HUES6 (cell line): ENCODE data around the gene SLC27A2.

Experiments
- H3K27ac ChIP-seq: 2 replicates; pipeline ENCODE4 v1.7.0; 2013; ENCODE audit warnings: low read depth, mild to moderate bottlenecking, low read length, inconsistent platforms
- H3K27me3 ChIP-seq: 2 replicates; pipeline ENCODE4 v1.6.1; 2013; ENCODE audit warnings: low read length; ENCODE audit not compliant: control insufficient read depth, insufficient read depth
- H3K36me3 ChIP-seq: 2 replicates; pipeline ENCODE4 v1.6.1; 2013; ENCODE audit warnings: low read length; ENCODE audit not compliant: control insufficient read depth, insufficient read depth
- H3K4me1 ChIP-seq: 2 replicates; pipeline ENCODE4 v1.6.1; 2013; ENCODE audit warnings: low read length; ENCODE audit not compliant: control insufficient read depth, insufficient read depth
- H3K4me3 ChIP-seq: 2 replicates; pipeline ENCODE4 v1.5.1; 2013; ENCODE audit warnings: low read depth, low read length
- H3K9ac ChIP-seq: one replicate; pipeline ENCODE4 v1.6.1; 2013; ENCODE audit warnings: mild to moderate bottlenecking, low read length
- H3K9me3 ChIP-seq: 2 replicates; pipeline ENCODE4 v1.6.1; 2013; ENCODE audit warnings: low read depth, low read length; ENCODE audit not compliant: control insufficient read depth, insufficient read depth

SLC27A2 gene

DNA sequence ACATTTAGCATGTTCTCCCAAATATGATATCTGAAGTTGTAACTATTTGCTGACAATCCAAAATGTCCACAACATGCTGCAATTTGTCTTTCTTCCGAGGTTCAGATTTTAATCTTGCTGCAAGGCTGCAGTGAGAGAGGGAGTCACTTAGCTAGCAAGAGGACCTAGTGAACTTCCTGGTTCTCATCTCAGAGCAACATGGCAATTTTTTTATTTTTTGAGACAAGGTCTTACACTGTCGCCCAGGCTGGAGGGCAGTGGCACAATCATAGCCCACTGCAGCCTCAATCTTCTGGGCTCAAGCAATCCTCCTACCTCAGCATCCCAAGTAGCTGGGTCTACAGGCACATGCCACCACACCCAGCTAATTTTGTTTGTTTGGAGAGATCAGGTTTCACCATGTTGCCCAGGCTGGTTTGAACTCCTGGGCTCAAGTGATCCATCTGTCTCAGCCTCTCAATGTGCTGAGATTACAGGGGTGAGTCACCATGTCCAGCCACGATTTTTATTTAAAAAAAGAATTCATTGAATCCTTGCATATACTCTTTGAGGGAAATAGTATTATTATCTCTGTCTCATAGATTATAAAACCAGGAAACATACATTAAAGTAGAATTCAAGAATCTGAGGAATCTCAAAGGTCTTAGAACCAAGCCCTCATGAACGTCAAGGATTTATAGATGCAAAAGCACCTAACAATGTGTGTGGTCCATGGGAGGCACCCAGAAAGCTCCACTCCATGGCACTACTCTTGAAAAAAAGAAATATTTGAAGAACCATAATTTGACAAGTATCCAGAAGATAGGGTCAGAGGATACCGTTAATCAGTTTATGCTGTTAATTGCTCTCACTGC, 74.4 kb downstream of the SLC27A2 start:
- Histone ChIP-seq H3K4me1 (no peaks in the 10 kb centered on the region), H3K27ac (no peak overlapping the region), H3K4me3 (no peak overlapping the region), H3K9me3 (no peaks in the 10 kb centered on the region), H3K27me3 (no peaks in the 10 kb centered on the region), H3K9ac (no peak overlapping the region), H3K36me3 (no peaks in the 10 kb centered on the region)

DNA sequence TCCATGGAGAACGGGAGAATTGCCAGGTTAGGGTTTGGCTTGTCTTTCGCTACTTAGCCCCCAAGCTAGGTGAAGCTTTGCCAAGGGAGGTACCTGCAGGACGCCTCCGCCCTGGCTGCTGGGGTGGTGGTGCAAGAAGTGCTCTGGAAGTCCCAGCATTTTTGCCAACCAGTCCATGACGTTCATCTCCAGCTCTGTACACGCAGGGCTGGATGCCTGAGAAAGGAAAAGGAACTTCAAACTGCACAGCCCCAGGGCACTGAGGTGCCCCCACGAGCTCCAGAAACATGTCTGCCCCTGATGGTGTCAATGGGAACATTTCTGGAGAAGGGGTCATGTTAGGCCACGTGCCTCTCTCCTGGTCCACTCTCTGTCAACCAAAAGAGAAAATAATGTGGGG, 75.3 kb downstream of the SLC27A2 start:
- H3K4me3 ChIP-seq = no peak overlapping the region
- H3K9me3 ChIP-seq = no peaks in the 10 kb centered on the region
- H3K36me3 ChIP-seq = no peaks in the 10 kb centered on the region
- no peaks in the 10 kb centered on the region for H3K4me1 ChIP-seq
- no peak overlapping the region for H3K9ac ChIP-seq
- H3K27me3 ChIP-seq = no peaks in the 10 kb centered on the region
- no peak overlapping the region for H3K27ac ChIP-seq

DNA sequence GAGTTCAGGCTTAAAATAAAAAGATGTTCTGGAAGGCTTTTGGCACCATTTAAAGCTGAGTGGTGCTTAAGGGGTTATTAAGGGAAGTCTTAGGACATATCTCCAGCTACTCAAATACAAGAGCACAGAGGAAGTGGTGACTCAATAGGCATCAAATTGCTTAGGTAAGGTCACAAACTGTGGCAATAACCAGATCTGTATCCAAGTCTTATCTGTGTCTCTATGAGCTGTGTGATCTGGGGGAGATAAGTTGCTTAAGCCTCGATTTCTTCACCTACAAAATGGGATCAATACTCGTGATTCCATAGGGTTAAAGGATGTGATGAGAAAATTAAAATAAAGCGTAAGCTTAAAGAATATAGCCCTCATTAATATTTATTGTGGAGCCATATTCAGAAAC, 75.9 kb downstream of the SLC27A2 start:
- H3K4me3 ChIP-seq = no peak overlapping the region
- no peak overlapping the region for H3K9ac ChIP-seq
- no peaks in the 10 kb centered on the region for H3K36me3 ChIP-seq
- no peak overlapping the region for H3K27ac ChIP-seq
- H3K27me3 ChIP-seq = no peaks in the 10 kb centered on the region
- H3K4me1 ChIP-seq = no peaks in the 10 kb centered on the region
- no peaks in the 10 kb centered on the region for H3K9me3 ChIP-seq

DNA sequence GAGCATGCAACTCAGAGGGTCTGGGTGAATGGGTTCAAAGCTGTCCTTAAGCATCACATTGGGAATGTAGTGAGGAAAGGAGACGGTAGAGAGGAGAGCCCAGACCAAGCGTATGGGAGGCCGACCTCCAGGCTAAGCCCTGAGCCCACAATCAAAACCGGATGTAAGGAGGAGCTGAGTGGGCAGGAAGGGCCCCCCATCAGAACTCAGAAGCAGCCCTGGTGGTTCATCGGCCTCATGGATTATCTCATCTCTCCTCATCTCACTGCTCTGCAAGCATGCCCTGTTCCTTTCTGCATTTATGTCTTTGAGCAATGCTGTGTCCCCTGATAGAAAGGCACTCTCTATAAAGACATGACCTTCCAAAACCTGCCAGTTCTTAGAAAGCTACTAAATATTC, 77.3 kb downstream of the SLC27A2 start:
- H3K27ac ChIP-seq = no peak overlapping the region
- H3K27me3 ChIP-seq = no peaks in the 10 kb centered on the region
- no peaks in the 10 kb centered on the region for H3K36me3 ChIP-seq
- no peak overlapping the region for H3K9ac ChIP-seq
- no peaks in the 10 kb centered on the region for H3K4me1 ChIP-seq
- H3K4me3 ChIP-seq = no peak overlapping the region
- no peaks in the 10 kb centered on the region for H3K9me3 ChIP-seq

DNA sequence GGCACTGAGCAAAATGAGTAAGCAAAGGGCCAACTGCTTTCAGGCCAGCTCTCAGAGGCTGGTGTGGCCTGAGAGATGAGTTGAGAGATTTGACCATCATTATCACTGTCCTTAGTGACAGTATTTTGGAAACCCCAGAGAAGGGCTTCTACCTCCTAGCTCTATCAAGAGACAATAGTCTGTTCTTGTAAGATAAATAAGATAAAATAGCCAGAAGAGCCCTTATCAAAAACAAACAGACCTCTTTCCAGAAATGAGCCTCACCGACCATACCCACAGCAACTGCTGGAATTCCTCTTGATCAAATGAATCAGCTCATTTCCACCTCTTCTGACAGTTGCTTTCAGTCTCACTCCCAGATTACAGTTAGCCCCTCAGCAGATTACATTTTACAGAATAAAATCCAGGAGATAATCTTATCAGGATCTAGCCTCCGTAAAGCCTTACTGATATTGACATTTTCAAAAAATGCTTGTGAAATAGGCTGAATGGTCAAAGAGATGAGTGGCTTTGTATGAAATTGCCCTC, 79.0 kb downstream of the SLC27A2 start:
- Histone ChIP-seq H3K4me1 (0 out of 2 replicates have a peak, but pooled peaks cover 2% of the 10 kb centered on the region), H3K9me3 (no peaks in the 10 kb centered on the region), H3K27ac (no peak overlapping the region), H3K9ac (no peak overlapping the region), H3K27me3 (no peaks in the 10 kb centered on the region), H3K36me3 (no peaks in the 10 kb centered on the region), H3K4me3 (no peak overlapping the region)

DNA sequence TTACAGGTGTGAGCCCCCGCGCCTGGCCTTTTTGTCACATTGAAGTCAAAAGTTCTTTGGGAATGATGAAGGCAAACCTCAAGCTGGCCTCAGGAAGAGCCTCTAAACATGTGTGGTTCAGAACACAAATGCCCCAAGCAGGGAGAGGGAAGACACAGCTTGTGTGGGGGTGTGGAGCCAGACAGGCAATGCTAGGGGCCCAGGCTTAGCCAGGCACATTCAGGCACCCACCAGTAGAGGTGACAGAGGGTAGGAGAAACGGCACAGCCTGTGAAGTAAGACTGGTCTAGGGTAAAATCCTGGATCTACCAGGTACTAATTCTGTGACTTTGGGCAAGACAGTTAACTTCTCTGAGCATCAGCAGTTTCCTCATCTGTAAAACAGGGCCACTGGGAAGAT, 80.0 kb downstream of the SLC27A2 start:
- Histone ChIP-seq H3K9me3 (no peaks in the 10 kb centered on the region), H3K4me1 (0 out of 2 replicates have a peak, but pooled peaks cover 2% of the 10 kb centered on the region), H3K27me3 (no peaks in the 10 kb centered on the region), H3K9ac (no peak overlapping the region), H3K4me3 (no peak overlapping the region), H3K27ac (no peak overlapping the region), H3K36me3 (no peaks in the 10 kb centered on the region)

DNA sequence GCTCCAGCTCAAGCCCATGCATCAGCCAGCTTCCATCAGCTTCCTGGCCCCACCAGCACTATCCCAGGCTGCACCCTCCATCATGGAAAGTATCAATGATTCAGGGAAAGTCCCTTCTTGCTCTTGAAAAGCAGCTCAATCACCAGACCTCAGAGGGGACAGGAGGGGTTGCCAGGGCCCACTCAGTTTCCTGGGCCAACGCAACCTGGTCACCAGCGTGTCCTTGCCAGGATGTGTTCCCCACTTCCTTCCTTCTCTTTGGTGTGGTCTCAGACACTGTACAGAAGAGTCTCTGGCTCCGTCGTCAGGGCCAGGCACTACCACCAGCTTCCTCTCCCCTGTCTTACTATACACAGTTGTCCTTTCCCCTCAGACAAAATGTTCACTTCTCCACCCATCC, 80.5 kb downstream of the SLC27A2 start:
- no peaks in the 10 kb centered on the region for H3K36me3 ChIP-seq
- H3K9me3 ChIP-seq = no peaks in the 10 kb centered on the region
- H3K4me1 ChIP-seq = 0 out of 2 replicates have a peak, but pooled peaks cover 2% of the 10 kb centered on the region
- no peak overlapping the region for H3K9ac ChIP-seq
- H3K27me3 ChIP-seq = no peaks in the 10 kb centered on the region
- no peak overlapping the region for H3K4me3 ChIP-seq
- no peak overlapping the region for H3K27ac ChIP-seq

DNA sequence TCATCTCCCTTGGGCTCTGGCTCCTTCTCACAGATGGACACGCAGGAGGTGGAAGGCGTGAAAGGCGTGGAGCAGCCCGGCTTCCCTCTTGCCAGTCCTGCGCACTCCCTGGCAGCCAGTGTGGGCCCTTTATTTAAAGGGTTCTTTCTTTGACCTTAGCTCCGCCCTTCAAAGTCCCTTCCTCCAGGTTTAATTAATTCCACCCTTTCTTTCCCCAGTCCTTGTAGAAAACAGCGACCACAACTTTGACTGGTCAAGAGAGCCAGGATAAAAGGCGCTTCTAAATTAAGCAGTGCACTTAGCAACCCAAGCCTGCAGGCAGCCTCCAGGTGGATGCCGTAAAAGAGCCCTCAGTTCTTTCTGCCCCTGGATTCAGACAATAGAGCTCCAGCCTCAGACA, 83.6 kb downstream of the SLC27A2 start, which contains the start of gene HDC:
HDC (minus strand) TSS at position 107 of the 400 bp plus-strand sequence; CDS start at position 4, 103 bp downstream.
- H3K27me3 ChIP-seq = no peaks in the 10 kb centered on the region
- no peak within 1 kb of the TSS for H3K9ac ChIP-seq
- H3K9me3 ChIP-seq = no peaks in the 10 kb centered on the region
- 0 out of 2 replicates have a peak, but pooled peaks cover 2% of the 10 kb centered on the region for H3K4me1 ChIP-seq
- H3K36me3 ChIP-seq = no peaks in the 10 kb centered on the region
- H3K4me3 ChIP-seq = no peak within 1 kb of the TSS
- H3K27ac ChIP-seq = no peak within 1 kb of the TSS

DNA sequence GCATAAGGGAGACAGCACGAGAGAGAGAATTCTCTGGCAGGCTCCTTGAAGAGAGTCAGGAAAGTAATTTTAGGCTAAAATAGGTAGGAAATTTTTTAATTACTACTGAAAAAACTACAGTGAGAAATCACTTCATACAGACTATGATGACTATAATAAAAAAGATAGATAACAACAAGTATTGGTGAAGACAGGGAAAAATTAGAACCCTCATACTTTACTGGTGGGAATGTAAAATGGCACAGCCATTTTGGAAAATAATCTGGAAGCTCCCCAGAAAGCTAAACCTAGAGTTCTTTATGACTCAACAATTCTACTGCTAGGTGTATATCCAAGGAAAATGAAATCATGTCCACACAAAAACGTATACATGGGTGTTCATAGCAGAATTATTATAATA, 85.6 kb downstream of the SLC27A2 start:
- Histone ChIP-seq H3K27me3 (no peaks in the 10 kb centered on the region), H3K9me3 (no peaks in the 10 kb centered on the region), H3K27ac (no peak overlapping the region), H3K9ac (no peak overlapping the region), H3K36me3 (no peaks in the 10 kb centered on the region), H3K4me1 (0 out of 2 replicates have a peak, but pooled peaks cover 2% of the 10 kb centered on the region), H3K4me3 (no peak overlapping the region)

DNA sequence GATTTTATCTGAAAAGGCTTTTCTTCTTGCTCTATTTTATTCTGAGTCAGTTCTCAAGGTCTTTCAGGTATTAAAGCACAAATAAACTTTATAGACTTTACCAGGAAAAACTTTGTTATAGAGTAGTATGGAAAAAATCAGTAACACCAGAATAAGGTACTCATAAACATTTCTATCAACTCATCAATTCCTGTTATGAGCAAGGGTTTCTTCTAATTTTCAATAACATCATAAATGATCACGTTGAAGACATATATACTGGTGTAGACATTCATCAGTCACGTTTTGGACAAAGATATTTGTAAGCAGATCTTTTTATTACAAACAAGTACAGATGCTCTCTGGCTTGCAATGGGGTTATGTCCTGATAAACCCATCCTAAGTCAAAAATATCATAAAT, 93.1 kb downstream of the SLC27A2 start:
- Histone ChIP-seq H3K27me3 (no peaks in the 10 kb centered on the region), H3K9me3 (no peaks in the 10 kb centered on the region), H3K4me1 (no peaks in the 10 kb centered on the region), H3K27ac (no peak overlapping the region), H3K36me3 (0 out of 2 replicates have a peak, but pooled peaks cover 3% of the 10 kb centered on the region), H3K4me3 (no peak overlapping the region), H3K9ac (no peak overlapping the region)

DNA sequence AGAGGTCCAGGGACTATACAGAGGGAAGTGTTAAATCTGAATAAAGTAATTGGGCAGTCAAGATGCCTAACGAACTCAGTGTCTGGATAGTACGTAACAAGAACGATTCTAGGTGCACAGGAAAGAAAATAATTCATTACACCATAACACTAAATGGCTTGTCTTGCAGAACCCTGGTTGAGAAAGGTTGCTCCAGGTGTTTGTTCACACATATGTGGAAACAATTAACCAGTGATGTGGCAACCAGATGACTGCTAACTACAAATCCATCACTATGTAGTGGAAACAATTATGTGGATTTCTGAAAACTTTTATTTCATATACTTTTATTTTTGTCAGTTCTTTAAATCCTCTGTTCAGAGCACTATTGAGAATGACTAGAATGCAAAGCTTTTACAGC, 93.9 kb downstream of the SLC27A2 start:
- H3K4me3 ChIP-seq = no peak overlapping the region
- H3K4me1 ChIP-seq = no peaks in the 10 kb centered on the region
- H3K27me3 ChIP-seq = no peaks in the 10 kb centered on the region
- no peak overlapping the region for H3K27ac ChIP-seq
- H3K36me3 ChIP-seq = 0 out of 2 replicates have a peak, but pooled peaks cover 3% of the 10 kb centered on the region
- H3K9me3 ChIP-seq = no peaks in the 10 kb centered on the region
- no peak overlapping the region for H3K9ac ChIP-seq
